Vagina (tissue), 2 donors: Measurements from ENCODE around the gene MPPED1. TPM values are rescaled to one million over a fixed set of nuclear protein-coding genes. Genes with fewer than 3 reads are reported as not detected.

Experiments
- DNase-seq, 2 donors: peaks; one replicate each; pipeline ENCODE4 v3.0.0-alpha.2; 2017; ENCODE audit errors: extremely low spot score in 2 of 2
- H3K27ac ChIP-seq: fragments of 200-600 bp; sonication (generic); one replicate; pipeline ENCODE4 v1.5.1; 2019
- H3K27me3 ChIP-seq: fragments of 200-600 bp; sonication (generic); one replicate; pipeline ENCODE4 v1.5.1; 2019
- H3K36me3 ChIP-seq, 2 donors: fragments of 200-600 bp; sonication (generic); one replicate each; pipeline ENCODE4 v1.5.1; 2017 to 2019
- H3K4me1 ChIP-seq: fragments of 200-600 bp; sonication (generic); one replicate; pipeline ENCODE4 v1.5.1; 2019
- H3K4me3 ChIP-seq, 2 donors: fragments of 200-600 bp; sonication (generic); 1 replicate in 1 of 2; 2 replicates in 1 of 2; pipeline ENCODE4 v1.5.1; 2016 to 2019
- H3K9me3 ChIP-seq: fragments of 200-600 bp; sonication (generic); one replicate; pipeline ENCODE4 v1.5.1; 2019
- POLR2A ChIP-seq, 2 donors: fragments of 450-650 bp; IDR thresholded peaks; one replicate each; pipeline ENCODE4 v1.6.1; 2017; ENCODE audit warnings: antibody characterized with exemption in 2 of 2, mild to moderate bottlenecking in 2 of 2, moderate library complexity in 2 of 2
- POLR2AphosphoS5 ChIP-seq, 2 donors: sonication (generic); formaldehyde crosslinking; IDR thresholded peaks; one replicate each; pipeline ENCODE4 v1.9.0; 2017; ENCODE audit warnings: antibody characterized with exemption in 2 of 2, mild to moderate bottlenecking in 2 of 2, low read depth in 1 of 2; ENCODE audit not compliant: insufficient read depth in 1 of 2
- intact Hi-C: fragments of 100-400 bp; cut with DNase I; formaldehyde crosslinking; loops from one replicate; pipeline ENCODE4 v1.15.1; 2023
- total RNA-seq: library from RNA; depleted of rRNA; stranded (reverse); fragments of >200 nt; gene quantifications from one replicate; pipeline ENCODE4 v1.2.3, GENCODE V29; 2016
- TF ChIP-seq, protein P1 (sequence below), 3 experiments: fragments of 450-650 bp in 2 of 3; fragments of 200-600 bp in 1 of 3; sonication (generic) in 1 of 3; IDR thresholded peaks; one replicate each; pipeline ENCODE4 v1.5.1; 2017 to 2019; ENCODE audit warnings: antibody characterized with exemption in 3 of 3, mild to moderate bottlenecking in 2 of 3, moderate library complexity in 2 of 3

The MPPED1 gene
- total RNA-seq, 1 donor from 2014 or later: 0.49 TPM

DNA sequence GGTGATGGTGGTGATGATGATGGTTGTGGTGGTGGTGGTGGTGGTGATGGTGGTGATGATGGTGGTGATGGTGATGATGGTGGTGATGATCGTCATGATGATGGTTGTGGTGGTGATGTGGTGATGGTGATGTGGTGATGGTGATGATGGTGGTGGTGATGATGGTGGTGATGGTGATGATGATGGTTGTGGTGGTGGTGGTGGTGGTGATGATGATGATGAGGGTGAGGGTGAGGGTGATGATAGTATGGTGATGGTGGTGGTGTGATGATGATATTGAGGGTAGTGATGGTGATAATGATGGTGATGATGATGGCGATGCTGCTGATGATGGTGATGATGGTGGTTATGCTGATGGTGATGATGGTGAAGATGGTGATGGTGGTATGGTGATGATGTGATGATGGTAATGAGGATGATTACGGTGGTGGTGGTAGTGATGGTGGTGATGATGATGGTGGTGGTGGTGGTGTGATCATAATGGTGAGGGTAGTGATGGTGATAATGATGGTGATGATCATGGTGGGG lies 63.8 kb downstream of the MPPED1 start:
- Histone ChIP-seq H3K4me3 (no peak overlapping the region), H3K27me3 (no peaks in the 10 kb centered on the region), H3K9me3 (no peaks in the 10 kb centered on the region), H3K36me3 (no peaks in the 10 kb centered on the region), H3K27ac (no peak overlapping the region), H3K4me1 (no peaks in the 10 kb centered on the region)
- TF ChIP-seq, protein P1, sequence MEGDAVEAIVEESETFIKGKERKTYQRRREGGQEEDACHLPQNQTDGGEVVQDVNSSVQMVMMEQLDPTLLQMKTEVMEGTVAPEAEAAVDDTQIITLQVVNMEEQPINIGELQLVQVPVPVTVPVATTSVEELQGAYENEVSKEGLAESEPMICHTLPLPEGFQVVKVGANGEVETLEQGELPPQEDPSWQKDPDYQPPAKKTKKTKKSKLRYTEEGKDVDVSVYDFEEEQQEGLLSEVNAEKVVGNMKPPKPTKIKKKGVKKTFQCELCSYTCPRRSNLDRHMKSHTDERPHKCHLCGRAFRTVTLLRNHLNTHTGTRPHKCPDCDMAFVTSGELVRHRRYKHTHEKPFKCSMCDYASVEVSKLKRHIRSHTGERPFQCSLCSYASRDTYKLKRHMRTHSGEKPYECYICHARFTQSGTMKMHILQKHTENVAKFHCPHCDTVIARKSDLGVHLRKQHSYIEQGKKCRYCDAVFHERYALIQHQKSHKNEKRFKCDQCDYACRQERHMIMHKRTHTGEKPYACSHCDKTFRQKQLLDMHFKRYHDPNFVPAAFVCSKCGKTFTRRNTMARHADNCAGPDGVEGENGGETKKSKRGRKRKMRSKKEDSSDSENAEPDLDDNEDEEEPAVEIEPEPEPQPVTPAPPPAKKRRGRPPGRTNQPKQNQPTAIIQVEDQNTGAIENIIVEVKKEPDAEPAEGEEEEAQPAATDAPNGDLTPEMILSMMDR (IDR thresholded peaks at IDR 0.05): no peak
- TF ChIP-seq POLR2A (IDR thresholded peaks at IDR 0.05) (no peak), POLR2AphosphoS5 (IDR thresholded peaks at IDR 0.05; ENCODE audit: insufficient read depth in 1 of 2, low read depth in 1 of 2) (no peak)
- no peak for DNase-seq
- intact Hi-C loops: no loop called here

DNA sequence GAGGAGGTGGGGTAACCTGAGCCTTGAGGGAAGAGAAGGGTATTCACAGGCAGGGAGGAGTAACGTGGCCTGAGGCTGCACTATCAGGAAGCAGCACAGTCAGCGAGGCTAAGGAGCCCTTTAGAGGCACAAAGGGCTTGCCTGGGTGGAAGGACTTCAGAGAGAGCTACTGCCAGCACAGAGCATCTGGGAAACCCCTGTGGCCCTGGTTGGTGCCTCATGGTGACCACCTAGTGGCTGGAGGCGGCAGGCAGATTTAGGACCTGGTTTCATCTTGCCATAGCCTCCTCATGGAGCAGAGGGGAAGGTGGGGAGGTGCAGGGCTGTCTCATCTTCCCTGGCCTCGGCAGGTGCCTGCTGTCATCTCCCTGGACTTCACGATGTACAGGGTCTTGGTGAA lies 64.5 kb downstream of the MPPED1 start:
- TF ChIP-seq, protein P1 (IDR thresholded peaks at IDR 0.05): no peak
- TF ChIP-seq POLR2A (IDR thresholded peaks at IDR 0.05): no peak
- TF ChIP-seq POLR2AphosphoS5 (IDR thresholded peaks at IDR 0.05; ENCODE audit: insufficient read depth in 1 of 2, low read depth in 1 of 2): no peak
- Histone ChIP-seq H3K36me3 (no peaks in the 10 kb centered on the region), H3K27me3 (no peaks in the 10 kb centered on the region), H3K27ac (no peak overlapping the region), H3K4me3 (no peak overlapping the region), H3K4me1 (no peaks in the 10 kb centered on the region), H3K9me3 (no peaks in the 10 kb centered on the region)
- no peak for DNase-seq
- intact Hi-C loops: no loop called here

GRCh38 chr22:43476751-43477725 lies 65.2 kb downstream of the MPPED1 start:
- Histone ChIP-seq H3K36me3 (no peaks in the 10 kb centered on the region), H3K4me3 (no peak overlapping the region), H3K27ac (no peak overlapping the region), H3K27me3 (no peaks in the 10 kb centered on the region), H3K4me1 (no peaks in the 10 kb centered on the region), H3K9me3 (no peaks in the 10 kb centered on the region)
- TF ChIP-seq POLR2A (IDR thresholded peaks at IDR 0.05) (no peak), POLR2AphosphoS5 (IDR thresholded peaks at IDR 0.05; ENCODE audit: insufficient read depth in 1 of 2, low read depth in 1 of 2) (no peak)
- TF ChIP-seq, protein P1 (IDR thresholded peaks at IDR 0.05): no peak
- intact Hi-C loops: no loop called here
- no peak for DNase-seq

DNA sequence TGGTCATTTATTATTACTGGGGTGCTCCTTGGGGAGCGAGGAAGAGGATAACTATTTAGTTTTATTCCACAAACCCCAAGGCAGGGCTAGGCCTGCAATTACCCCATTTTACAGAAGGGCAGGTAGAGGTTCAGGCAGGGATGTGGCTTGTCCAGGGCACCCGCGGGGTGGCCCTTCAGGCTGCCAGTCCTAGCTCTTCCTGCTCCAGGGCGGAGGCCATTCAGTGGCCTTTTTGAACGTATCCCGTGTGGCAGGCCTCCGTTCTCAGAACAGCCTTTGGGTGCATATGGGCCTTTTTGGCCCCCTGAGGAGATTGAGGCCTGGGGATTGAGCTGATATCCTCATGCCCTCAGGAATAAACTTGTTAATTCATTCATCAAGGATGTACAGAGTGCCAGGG lies 66.2 kb downstream of the MPPED1 start:
- intact Hi-C loops: no loop called here

More for the DNA sequence above, 66.2 kb downstream of the MPPED1 start:
- Histone ChIP-seq H3K27me3 (no peaks in the 10 kb centered on the region), H3K36me3 (no peaks in the 10 kb centered on the region), H3K27ac (no peak overlapping the region), H3K4me3 (no peak overlapping the region), H3K4me1 (no peaks in the 10 kb centered on the region), H3K9me3 (no peaks in the 10 kb centered on the region)
- DNase-seq: no peak
- TF ChIP-seq POLR2AphosphoS5 (IDR thresholded peaks at IDR 0.05; ENCODE audit: insufficient read depth in 1 of 2, low read depth in 1 of 2): no peak
- TF ChIP-seq POLR2A (IDR thresholded peaks at IDR 0.05): no peak
- TF ChIP-seq, protein P1 (IDR thresholded peaks at IDR 0.05): no peak
